Middle frontal gyrus (tissue), 1 donor: ENCODE measurements around the gene KCNAB1.
"Not testable (repeated sequence)": the region's sequence is repeated elsewhere in the genome, so short reads cannot be mapped to it uniquely, and the experiment has no call there.

ENCODE experiments used
- DNase-seq: peaks from one replicate; pipeline ENCODE4 v3.0.0-alpha.2; 2015; ENCODE audit warnings: low spot score; ENCODE audit errors: extremely low spot score

The KCNAB1 gene

GRCh38 chr3:156217674-156218352 lies 97.4 kb downstream of the KCNAB1 start:
- DNase-seq: no peak

- DNase-seq: no peak
Observed at GRCh38 chr3:156218353-156218744, 98.0 kb downstream of the KCNAB1 start.

- DNase-seq: not testable (repeated sequence)
Observed at GRCh38 chr3:156222381-156222780, 102.0 kb downstream of the KCNAB1 start.

GRCh38 chr3:156224046-156224445 lies 103.7 kb downstream of the KCNAB1 start:
- DNase-seq: not testable (repeated sequence)

- DNase-seq: no peak
Observed at GRCh38 chr3:156226676-156227420, 106.5 kb downstream of the KCNAB1 start.

- no peak for DNase-seq
Observed at GRCh38 chr3:156227704-156228103, 107.3 kb downstream of the KCNAB1 start.

- no peak for DNase-seq
Observed at GRCh38 chr3:156230278-156230900, 110.0 kb downstream of the KCNAB1 start.

GRCh38 chr3:156231221-156231620 lies 110.8 kb downstream of the KCNAB1 start:
- not testable (repeated sequence) for DNase-seq

- no peak for DNase-seq
Observed at GRCh38 chr3:156233876-156234275, 113.5 kb downstream of the KCNAB1 start.

- DNase-seq: no peak
Observed at GRCh38 chr3:156236556-156237260, 116.3 kb downstream of the KCNAB1 start.

- DNase-seq: no peak
Observed at GRCh38 chr3:156240642-156241041, 120.3 kb downstream of the KCNAB1 start.

GRCh38 chr3:156246961-156247725 lies 126.8 kb downstream of the KCNAB1 start:
- peak; percentile 14 for DNase-seq

- DNase-seq: no peak
Observed at GRCh38 chr3:156250550-156250949, 130.2 kb downstream of the KCNAB1 start.

- no peak for DNase-seq
Observed at GRCh38 chr3:156251424-156251823, 131.0 kb downstream of the KCNAB1 start.

GRCh38 chr3:156252656-156253055 lies 132.3 kb downstream of the KCNAB1 start:
- no peak for DNase-seq

GRCh38 chr3:156253150-156253549 lies 132.8 kb downstream of the KCNAB1 start:
- no peak for DNase-seq

GRCh38 chr3:156256256-156256655 lies 135.9 kb downstream of the KCNAB1 start:
- no peak for DNase-seq

- no peak for DNase-seq
Observed at GRCh38 chr3:156256945-156257344, 136.6 kb downstream of the KCNAB1 start.

- no peak for DNase-seq
Observed at GRCh38 chr3:156258301-156258700, 137.9 kb downstream of the KCNAB1 start.

- no peak for DNase-seq
Observed at GRCh38 chr3:156259896-156260295, 139.5 kb downstream of the KCNAB1 start.

GRCh38 chr3:156260331-156260730 lies 140.0 kb downstream of the KCNAB1 start:
- no peak for DNase-seq
